ENCODE results near the gene ARF1.
A peak's percentile ranks its signal among the peaks of the same experiment; 100 is the strongest.

The ARF1 gene

GRCh38 chr1:228082214-228082917 is at the start of gene ARF1:
Gene ARF1, plus strand, starts transcription at chr1:228082708. Its CDS starts 14,407 bp downstream, at chr1:228097115.
- DNase-seq (ENCODE audit: low read depth) = peak; percentile 91

DNA sequence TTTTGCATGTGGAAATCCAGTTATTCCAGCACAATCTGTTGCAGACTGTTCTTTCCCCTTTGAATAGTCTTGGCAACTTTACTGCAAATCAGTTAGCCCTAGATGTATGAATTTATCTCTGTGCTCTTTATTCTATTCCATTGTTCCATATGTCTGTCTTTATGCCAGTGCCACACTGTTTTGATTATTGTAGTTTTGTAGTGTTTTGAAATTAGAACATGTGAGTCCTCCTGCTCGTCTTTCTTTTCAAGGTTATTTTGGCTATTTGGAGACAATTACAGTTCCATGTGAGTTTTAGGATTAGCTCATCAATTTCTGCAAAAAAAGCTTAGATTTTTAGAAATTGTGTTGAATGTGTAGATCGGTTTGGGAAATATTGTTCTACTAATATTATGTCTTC is 49.1 kb upstream of the ARF1 start:
- no peak for DNase-seq (ENCODE audit: low read depth)

GRCh38 chr1:228034954-228035837 is 47.3 kb upstream of the ARF1 start:
- no peak for DNase-seq (ENCODE audit: low read depth)

- peak; percentile 8 for DNase-seq (ENCODE audit: low read depth)
These were observed 46.7 kb upstream of the ARF1 start for GRCh38 chr1:228035844-228036243.

DNA sequence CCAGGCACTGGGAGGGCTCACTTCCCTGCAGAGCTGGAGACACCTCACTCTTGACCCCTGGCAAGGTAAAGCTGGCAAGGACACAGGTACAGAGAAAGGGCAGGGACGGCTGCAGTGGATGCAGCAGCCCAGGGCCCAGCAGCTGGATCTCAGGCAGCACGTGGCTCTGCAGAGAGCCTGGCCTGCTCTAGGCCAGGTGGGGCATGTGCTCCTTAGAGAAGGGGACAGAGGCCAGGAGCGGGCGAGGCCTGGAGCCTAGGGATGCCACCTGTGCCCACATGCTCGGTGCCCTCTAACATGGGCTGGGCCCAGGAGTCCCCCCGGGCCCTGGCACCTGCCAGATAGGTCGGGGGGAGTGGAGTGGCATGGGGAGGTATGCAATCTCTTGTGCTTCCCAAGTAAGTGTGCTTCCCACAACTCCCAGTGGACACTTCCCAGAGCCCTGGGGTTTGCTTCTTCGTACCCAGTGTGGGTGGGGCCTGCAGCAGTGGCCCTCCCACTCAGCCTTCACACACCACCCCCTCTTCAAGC is 45.7 kb upstream of the ARF1 start:
- no peak for DNase-seq (ENCODE audit: low read depth)

DNA sequence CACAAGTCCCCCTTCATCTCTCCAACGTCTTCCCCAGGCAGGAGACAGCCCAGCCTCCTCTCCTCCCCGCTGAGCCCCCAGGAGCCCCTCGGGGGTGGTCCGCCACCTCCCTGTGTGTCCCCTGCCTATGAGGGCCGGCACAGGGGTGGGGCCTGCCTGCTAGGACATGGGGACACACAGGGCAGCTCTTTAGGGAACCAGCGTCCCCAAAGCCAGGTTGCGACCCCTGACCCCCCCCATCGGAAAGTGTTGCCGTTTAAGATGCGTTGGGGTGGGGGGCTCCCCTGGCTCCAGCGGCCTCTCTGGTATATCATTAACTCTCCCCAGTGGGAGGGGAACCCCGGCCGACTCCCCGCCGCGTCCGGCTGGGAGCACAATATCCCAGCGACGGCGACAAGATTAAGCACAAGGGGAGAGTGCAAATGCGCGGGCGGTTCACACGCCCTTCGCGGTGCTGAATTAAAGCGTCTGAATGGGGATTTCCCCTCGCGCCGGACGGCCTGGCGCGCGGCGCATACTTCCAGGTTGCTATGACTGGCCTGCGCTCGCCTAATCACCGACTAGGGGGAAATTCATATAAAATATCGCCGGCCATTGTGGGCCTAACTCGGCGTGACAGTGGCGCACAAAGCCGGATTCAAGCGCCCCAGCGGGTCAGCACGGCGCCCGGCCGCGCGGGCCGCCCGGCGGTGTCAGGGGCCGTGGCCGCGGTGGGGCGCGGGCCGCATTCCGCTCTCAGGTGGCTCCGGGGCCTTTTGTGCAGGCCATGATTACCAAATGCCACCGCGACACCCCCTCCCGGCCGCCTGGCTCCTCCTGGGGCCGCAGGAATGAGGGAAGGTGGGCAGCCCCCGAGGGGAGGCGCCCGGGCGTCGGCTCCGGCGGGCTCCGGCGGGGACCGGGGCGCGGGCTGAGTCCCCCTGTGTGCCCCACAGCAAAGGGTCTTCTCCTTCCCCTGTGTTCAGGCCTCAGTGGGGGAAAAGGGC is 44.8 kb upstream of the ARF1 start:
- DNase-seq (ENCODE audit: low read depth) = no peak

GRCh38 chr1:228038387-228039005 is 44.0 kb upstream of the ARF1 start:
- DNase-seq (ENCODE audit: low read depth) = no peak

DNA sequence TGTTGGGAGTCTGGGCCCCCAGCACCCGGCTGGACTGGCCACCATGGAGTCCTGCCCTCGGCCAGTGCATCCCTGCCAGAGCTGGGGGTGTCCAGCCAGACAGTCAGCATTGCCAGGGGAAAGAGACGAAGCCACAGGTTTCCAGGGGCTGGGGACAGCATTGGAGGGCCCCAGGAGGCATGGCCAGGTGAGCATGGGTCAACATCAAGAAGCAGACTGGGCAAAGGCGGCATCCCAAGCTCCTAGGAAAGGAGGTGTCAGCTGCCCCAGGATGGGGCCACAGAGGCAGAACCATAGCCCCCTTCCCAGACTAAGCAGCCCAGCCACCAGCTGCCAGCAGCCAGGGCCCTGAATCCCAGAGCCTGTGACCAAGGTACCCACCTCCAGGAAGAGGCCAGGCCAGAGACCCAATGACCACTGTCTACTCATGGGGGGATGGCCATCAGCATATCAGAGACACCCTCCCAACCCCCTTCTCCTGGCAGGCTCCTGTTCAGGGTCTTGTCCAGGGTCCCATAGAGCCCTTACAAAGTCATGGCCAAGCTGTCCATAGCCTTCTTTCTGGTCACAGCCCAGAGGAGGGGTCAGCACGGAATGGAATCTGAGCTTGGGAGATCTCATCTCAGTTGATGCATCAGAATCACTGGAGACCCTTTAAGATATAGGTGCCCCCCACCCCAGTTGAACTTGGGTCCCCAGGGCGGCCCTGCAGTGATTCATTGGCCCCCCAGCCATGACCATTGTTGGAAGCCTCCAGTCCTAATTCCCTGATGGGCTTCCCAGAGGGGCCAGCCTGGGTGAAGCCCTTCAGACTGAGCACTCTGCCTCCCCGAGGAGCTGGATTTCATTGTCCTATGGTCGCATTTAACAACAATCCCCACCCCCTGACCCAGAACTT is 43.3 kb upstream of the ARF1 start:
- DNase-seq (ENCODE audit: low read depth) = no peak

- no peak for DNase-seq (ENCODE audit: low read depth)
These were observed 42.5 kb upstream of the ARF1 start for GRCh38 chr1:228039986-228040385.

DNA sequence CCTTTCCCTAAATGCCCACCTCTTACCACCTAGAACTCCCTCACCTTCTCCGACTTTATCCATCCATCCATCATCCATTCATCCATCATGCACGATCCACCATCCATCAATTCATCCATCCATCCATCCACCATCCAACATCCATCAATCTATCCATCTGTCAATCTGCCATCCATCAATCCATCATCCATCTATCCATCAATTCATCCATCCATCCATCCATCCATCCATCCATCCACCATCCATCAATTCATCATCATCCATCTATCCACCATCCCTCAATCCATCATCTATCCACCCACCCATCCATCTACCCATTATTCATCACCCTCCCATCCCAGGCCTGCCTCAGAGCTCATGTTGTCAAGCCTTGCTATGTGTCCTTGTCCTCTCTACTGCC is 41.2 kb upstream of the ARF1 start:
- no peak for DNase-seq (ENCODE audit: low read depth)

- DNase-seq (ENCODE audit: low read depth) = no peak
These were observed 40.0 kb upstream of the ARF1 start for GRCh38 chr1:228042508-228042907.

- no peak for DNase-seq (ENCODE audit: low read depth)
These were observed 39.1 kb upstream of the ARF1 start for GRCh38 chr1:228043281-228043848.

GRCh38 chr1:228044961-228045360 is 37.5 kb upstream of the ARF1 start:
- no peak for DNase-seq (ENCODE audit: low read depth)

GRCh38 chr1:228045405-228045804 is 37.1 kb upstream of the ARF1 start:
- no peak for DNase-seq (ENCODE audit: low read depth)

GRCh38 chr1:228045871-228046270 is 36.6 kb upstream of the ARF1 start:
- DNase-seq (ENCODE audit: low read depth) = no peak

- DNase-seq (ENCODE audit: low read depth) = no peak
These were observed 35.9 kb upstream of the ARF1 start for GRCh38 chr1:228046421-228047182.

GRCh38 chr1:228047183-228047466 is 35.4 kb upstream of the ARF1 start:
- no peak for DNase-seq (ENCODE audit: low read depth)

GRCh38 chr1:228048120-228048519 is 34.4 kb upstream of the ARF1 start:
- no peak for DNase-seq (ENCODE audit: low read depth)

GRCh38 chr1:228048659-228049298 is 33.7 kb upstream of the ARF1 start:
- no peak for DNase-seq (ENCODE audit: low read depth)
